IMR-90 (cell line): ENCODE results near the gene MECP2. TPM values are rescaled to one million over a fixed set of nuclear protein-coding genes. Genes with fewer than 3 reads are reported as not detected.

ENCODE experiments used
- ATAC-seq: fragments of 200-7000 bp; cut with Tn5 transposase; 2 replicates; pipeline ENCODE4 v1.9.1; 2020; ENCODE audit warnings: low read depth, mild to moderate bottlenecking, moderate library complexity
- BruUV-seq: library from RNA; stranded (reverse); fragments of 400-500 nt; replicated peaks from 2 replicates; lab custom pipeline; 2021; lab: Mats Ljungman, UMichigan
- CTCF ChIA-PET: fragments of 300-600 bp; formaldehyde crosslinking; extraction: SDS; loops from one replicate; lab custom pipeline; 2021; ENCODE audit warnings: antibody characterized with exemption; lab: Yijun Ruan, JAX
- POLR2A ChIA-PET: fragments of 300-600 bp; sonication (Branson Sonifier 250); formaldehyde crosslinking; loops from one replicate; lab custom pipeline; 2022; ENCODE audit warnings: antibody characterized with exemption; ENCODE audit not compliant: unreplicated experiment; lab: Charles Lee
- DNase-seq: peaks from one replicate; pipeline ENCODE4 v3.0.0; 2013
- H2AFZ ChIP-seq: replicated peaks from 2 replicates; pipeline ENCODE3; 2013; ENCODE audit warnings: low read length, mild to moderate bottlenecking; ENCODE audit not compliant: poor library complexity
- H2AK5ac ChIP-seq: 2 replicates; pipeline ENCODE4 v1.6.1; 2013; ENCODE audit warnings: low read depth, low read length, inconsistent platforms
- H2AK9ac ChIP-seq: replicated peaks from 2 replicates; pipeline ENCODE3; 2013; ENCODE audit warnings: mild to moderate bottlenecking, low read depth, low read length, moderate library complexity; ENCODE audit not compliant: poor library complexity
- H2BK120ac ChIP-seq: 2 replicates; pipeline ENCODE4 v1.6.1; 2013; ENCODE audit warnings: low read depth, low read length, inconsistent platforms
- H2BK15ac ChIP-seq: 3 replicates; pipeline ENCODE4 v1.6.1; 2013; ENCODE audit warnings: low read depth, low read length, inconsistent platforms
- H2BK20ac ChIP-seq: 2 replicates; pipeline ENCODE4 v1.6.1; 2013; ENCODE audit warnings: low read depth, mild to moderate bottlenecking, inconsistent platforms, low read length, moderate library complexity
- H2BK5ac ChIP-seq: 2 replicates; pipeline ENCODE4 v1.6.1; 2013; ENCODE audit warnings: mild to moderate bottlenecking, low read depth, low read length, inconsistent platforms; ENCODE audit not compliant: poor library complexity, severe bottlenecking
- H3K14ac ChIP-seq: replicated peaks from 2 replicates; pipeline ENCODE4 v1.6.1; 2013; ENCODE audit warnings: low read depth, low read length, inconsistent platforms
- H3K18ac ChIP-seq: 2 replicates; pipeline ENCODE4 v1.6.1; 2013; ENCODE audit warnings: low read depth, low read length, control low read depth
- H3K23ac ChIP-seq: 2 replicates; pipeline ENCODE4 v1.6.1; 2013; ENCODE audit warnings: low read depth, low read length, inconsistent platforms
- H3K27ac ChIP-seq: 2 replicates; pipeline ENCODE4 v1.5.1; 2013; ENCODE audit warnings: mild to moderate bottlenecking, control low read depth, low read length; ENCODE audit not compliant: insufficient read depth
- H3K27me3 ChIP-seq: 2 replicates; pipeline ENCODE4 v1.6.1; 2013; ENCODE audit warnings: low read length; ENCODE audit not compliant: control insufficient read depth, insufficient read depth
- H3K36me3 ChIP-seq: 2 replicates; pipeline ENCODE4 v1.6.1; 2013; ENCODE audit warnings: low read length, mixed read lengths; ENCODE audit not compliant: control insufficient read depth, insufficient read depth
- H3K4ac ChIP-seq: 2 replicates; pipeline ENCODE4 v1.6.1; 2013; ENCODE audit warnings: low read depth, low read length, inconsistent platforms
- H3K4me1 ChIP-seq: 2 replicates; pipeline ENCODE4 v1.6.1; 2013; ENCODE audit warnings: low read length, mixed read lengths; ENCODE audit not compliant: control insufficient read depth, insufficient read depth
- H3K4me2 ChIP-seq: 2 replicates; pipeline ENCODE4 v1.6.1; 2013; ENCODE audit warnings: low read depth, mild to moderate bottlenecking, control low read depth, low read length, moderate library complexity
- H3K4me3 ChIP-seq: 2 replicates; pipeline ENCODE4 v1.5.1; 2013; ENCODE audit warnings: low read depth, mild to moderate bottlenecking, control low read depth, low read length, moderate library complexity; ENCODE audit not compliant: insufficient read depth
- H3K56ac ChIP-seq: 2 replicates; pipeline ENCODE4 v1.6.1; 2013; ENCODE audit warnings: low read length, inconsistent platforms; ENCODE audit not compliant: insufficient read depth; ENCODE audit errors: extremely low read depth
- H3K79me1 ChIP-seq, 2 experiments: 2 replicates each; pipeline ENCODE4 v1.6.1; 2013; ENCODE audit warnings: low read length in 2 of 2, inconsistent platforms in 1 of 2, low read depth in 1 of 2
- H3K9ac ChIP-seq: 2 replicates; pipeline ENCODE4 v1.6.1; 2013; ENCODE audit warnings: low read depth, low read length, control low read depth
- H3K9me1 ChIP-seq: 2 replicates; pipeline ENCODE4 v1.6.1; 2013; ENCODE audit warnings: low read length, inconsistent platforms; ENCODE audit not compliant: insufficient read depth
- H3K9me3 ChIP-seq: 2 replicates; pipeline ENCODE4 v1.6.1; 2013; ENCODE audit warnings: low read length; ENCODE audit not compliant: control insufficient read depth, insufficient read depth
- H4K20me1 ChIP-seq: 2 replicates; pipeline ENCODE4 v1.6.1; 2013; ENCODE audit warnings: low read length, inconsistent platforms; ENCODE audit not compliant: insufficient read depth
- H4K5ac ChIP-seq: 2 replicates; pipeline ENCODE4 v1.6.1; 2013; ENCODE audit warnings: mild to moderate bottlenecking, low read depth, low read length, control low read depth
- H4K8ac ChIP-seq, 2 experiments: 2 replicates each; pipeline ENCODE4 v1.6.1; 2013; ENCODE audit warnings: low read depth in 2 of 2, low read length in 2 of 2, control low read depth in 1 of 2, inconsistent platforms in 1 of 2
- H4K91ac ChIP-seq: 2 replicates; pipeline ENCODE4 v1.6.1; 2013; ENCODE audit warnings: low read depth, low read length, inconsistent platforms; ENCODE audit not compliant: insufficient read depth
- BHLHE40 ChIP-seq: fragments of 150-350 bp; IDR thresholded peaks from 2 replicates; pipeline ENCODE4 v1.6.1; 2016; ENCODE audit warnings: mild to moderate bottlenecking, low read depth, low read length
- CEBPB ChIP-seq: IDR thresholded peaks from 2 replicates; pipeline ENCODE4 v1.6.1; 2012; ENCODE audit warnings: low read depth, low read length, improper control_type of control experiment
- CHD1 ChIP-seq: IDR thresholded peaks from 2 replicates; pipeline ENCODE4 v1.6.1; 2012; ENCODE audit warnings: low read depth, low read length, improper control_type of control experiment
- FOS ChIP-seq: fragments of 150-350 bp; IDR thresholded peaks from 2 replicates; pipeline ENCODE4 v1.6.1; 2016; ENCODE audit warnings: low read depth, low read length
- MAFK ChIP-seq: IDR thresholded peaks from 2 replicates; pipeline ENCODE4 v1.6.1; 2012; ENCODE audit warnings: low read depth, low read length, improper control_type of control experiment
- MAZ ChIP-seq: IDR thresholded peaks from 2 replicates; pipeline ENCODE4 v1.6.1; 2012; ENCODE audit warnings: low read depth, mild to moderate bottlenecking, low read length, improper control_type of control experiment, moderate library complexity, borderline replicate concordance
- MXI1 ChIP-seq: IDR thresholded peaks from 2 replicates; pipeline ENCODE4 v1.6.1; 2012; ENCODE audit warnings: low read depth, mild to moderate bottlenecking, low read length, moderate library complexity, borderline replicate concordance
- NFE2L2 ChIP-seq: fragments of 150-350 bp; IDR thresholded peaks from 2 replicates; pipeline ENCODE4 v1.6.1; 2016; ENCODE audit warnings: low read depth, mild to moderate bottlenecking, low read length
- POLR2A ChIP-seq: IDR thresholded peaks from 2 replicates; pipeline ENCODE4 v1.6.1; 2012; ENCODE audit warnings: mild to moderate bottlenecking, low read depth, low read length
- RAD21 ChIP-seq: IDR thresholded peaks from 2 replicates; pipeline ENCODE4 v1.6.1; 2012; ENCODE audit warnings: low read length, improper control_type of control experiment
- RCOR1 ChIP-seq: IDR thresholded peaks from 2 replicates; pipeline ENCODE4 v1.6.1; 2012; ENCODE audit warnings: mild to moderate bottlenecking, low read length, improper control_type of control experiment; ENCODE audit not compliant: insufficient replicate concordance
- RFX5 ChIP-seq: IDR thresholded peaks from 2 replicates; pipeline ENCODE4 v1.8.0; 2012; ENCODE audit warnings: low read depth, mild to moderate bottlenecking, low read length, moderate library complexity
- SMC3 ChIP-seq: fragments of 150-350 bp; IDR thresholded peaks from 2 replicates; pipeline ENCODE4 v1.6.1; 2016; ENCODE audit warnings: low read depth, mild to moderate bottlenecking, antibody characterized with exemption, low read length, moderate library complexity
- WGBS, 2 experiments: methylation state at CpG; one replicate each; pipeline versions ENCODE4 v1.1.5 to v1.1.7; 2013; ENCODE audit warnings: missing lambda C conversion rate in 2 of 2; ENCODE audit not compliant: insufficient read length in 1 of 2; ENCODE audit errors: extremely low coverage in 2 of 2; 5-methylcytosine and 5-hydroxymethylcytosine counted together
- dilution Hi-C: fragments of 300-500 bp; cut with HindIII; formaldehyde crosslinking; loops from one replicate; pipeline ENCODE4 v1.14.3; 2018; ENCODE audit warnings: low sequenced_read_pairs; ENCODE audit not compliant: unreplicated experiment
- in situ Hi-C: fragments of 300-500 bp; cut with MboI; formaldehyde crosslinking; loops from 3 replicates; pipeline ENCODE4 v1.14.3; 2019; ENCODE audit warnings: low sequenced_read_pairs, inconsistent platforms, mixed read lengths
- intact Hi-C: fragments of 100-400 bp; cut with micrococcal nuclease; formaldehyde crosslinking; loops from 2 replicates; pipeline ENCODE4 v1.10.0; 2022
- polyA plus RNA-seq, 3 experiments: library from polyadenylated mRNA; depleted of rRNA; stranded (reverse); fragments of >200 nt; gene quantifications; 2 replicates each; pipeline ENCODE4 v1.2.3, GENCODE V29; 2012; ENCODE audit warnings: low replicate concordance in 1 of 3
- total RNA-seq: library from RNA; depleted of rRNA; stranded (reverse); fragments of >200 nt; gene quantifications from 2 replicates; pipeline ENCODE4 v1.2.3, GENCODE V29; 2012
- TF ChIP-seq, protein P1 (sequence below): fragments of 150-350 bp; IDR thresholded peaks from 2 replicates; pipeline ENCODE4 v1.6.1; 2017; ENCODE audit warnings: mild to moderate bottlenecking, antibody characterized with exemption, low read length, low read depth
- TF ChIP-seq, protein P2 (sequence below): conservative IDR thresholded peaks from 2 replicates; pipeline ENCODE4 v1.5.1; 2012; ENCODE audit warnings: mild to moderate bottlenecking, low read depth, low read length, improper control_type of control experiment
- TF ChIP-seq, protein P3 (sequence below): fragments of 150-350 bp; IDR thresholded peaks from 2 replicates; pipeline ENCODE4 v1.6.1; 2016; ENCODE audit warnings: low read depth, mild to moderate bottlenecking, low read length, moderate library complexity, borderline replicate concordance

The MECP2 gene
- total and polyA plus RNA-seq, 2 of the 4 experiments (the other 2 are of a cell fraction), result 8.4 to 10.1 TPM

DNA sequence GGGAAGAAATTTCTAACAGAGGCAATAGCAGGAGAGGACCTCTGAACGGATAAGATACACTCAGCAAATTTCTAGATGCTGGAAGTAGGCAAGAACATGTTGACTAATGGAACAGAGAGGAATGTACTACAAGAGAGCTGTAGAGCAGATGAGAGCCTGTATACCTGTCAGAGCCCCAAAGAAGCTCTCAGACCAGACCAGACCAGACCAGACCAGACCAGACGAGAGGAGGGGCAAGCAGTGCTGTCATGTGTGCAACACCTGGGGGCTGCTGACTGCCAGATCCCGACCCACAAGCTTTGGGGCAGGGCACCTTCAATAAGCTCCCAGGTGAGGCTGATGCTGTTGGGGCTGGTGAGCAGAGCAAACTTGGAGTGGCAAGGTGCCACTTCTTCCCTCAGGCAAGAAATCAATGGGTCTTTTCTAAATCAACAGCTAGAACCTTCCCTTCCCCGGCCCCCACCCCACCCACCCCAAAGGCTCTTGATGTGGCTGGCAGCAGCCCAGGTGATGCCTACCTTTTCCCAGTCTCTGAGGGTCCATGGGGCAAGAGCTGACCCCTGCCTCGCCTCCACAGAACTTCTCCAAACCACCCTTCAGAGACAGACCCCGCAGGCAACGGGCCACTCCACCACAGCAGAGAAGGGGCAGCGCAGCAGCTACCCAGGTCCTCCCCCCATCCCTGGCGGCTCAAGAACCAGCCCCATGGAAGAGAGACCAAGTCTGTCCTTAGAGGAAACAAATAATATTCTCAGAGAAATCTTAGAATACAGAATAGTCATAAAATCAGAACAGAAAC is 32.7 kb downstream of the MECP2 start:
- TF ChIP-seq NFE2L2, result no peak
- no peak for TF ChIP-seq FOS
- TF ChIP-seq POLR2A, result no peak
- TF ChIP-seq, protein P1, sequence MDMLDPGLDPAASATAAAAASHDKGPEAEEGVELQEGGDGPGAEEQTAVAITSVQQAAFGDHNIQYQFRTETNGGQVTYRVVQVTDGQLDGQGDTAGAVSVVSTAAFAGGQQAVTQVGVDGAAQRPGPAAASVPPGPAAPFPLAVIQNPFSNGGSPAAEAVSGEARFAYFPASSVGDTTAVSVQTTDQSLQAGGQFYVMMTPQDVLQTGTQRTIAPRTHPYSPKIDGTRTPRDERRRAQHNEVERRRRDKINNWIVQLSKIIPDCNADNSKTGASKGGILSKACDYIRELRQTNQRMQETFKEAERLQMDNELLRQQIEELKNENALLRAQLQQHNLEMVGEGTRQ, result no peak
- TF ChIP-seq CHD1, result no peak
- TF ChIP-seq SMC3, result no peak
- TF ChIP-seq RCOR1, result no peak
- no peak for TF ChIP-seq CEBPB
- TF ChIP-seq RAD21, result no peak
- no peak for TF ChIP-seq RFX5
- no peak for TF ChIP-seq MXI1
- TF ChIP-seq, protein P2, sequence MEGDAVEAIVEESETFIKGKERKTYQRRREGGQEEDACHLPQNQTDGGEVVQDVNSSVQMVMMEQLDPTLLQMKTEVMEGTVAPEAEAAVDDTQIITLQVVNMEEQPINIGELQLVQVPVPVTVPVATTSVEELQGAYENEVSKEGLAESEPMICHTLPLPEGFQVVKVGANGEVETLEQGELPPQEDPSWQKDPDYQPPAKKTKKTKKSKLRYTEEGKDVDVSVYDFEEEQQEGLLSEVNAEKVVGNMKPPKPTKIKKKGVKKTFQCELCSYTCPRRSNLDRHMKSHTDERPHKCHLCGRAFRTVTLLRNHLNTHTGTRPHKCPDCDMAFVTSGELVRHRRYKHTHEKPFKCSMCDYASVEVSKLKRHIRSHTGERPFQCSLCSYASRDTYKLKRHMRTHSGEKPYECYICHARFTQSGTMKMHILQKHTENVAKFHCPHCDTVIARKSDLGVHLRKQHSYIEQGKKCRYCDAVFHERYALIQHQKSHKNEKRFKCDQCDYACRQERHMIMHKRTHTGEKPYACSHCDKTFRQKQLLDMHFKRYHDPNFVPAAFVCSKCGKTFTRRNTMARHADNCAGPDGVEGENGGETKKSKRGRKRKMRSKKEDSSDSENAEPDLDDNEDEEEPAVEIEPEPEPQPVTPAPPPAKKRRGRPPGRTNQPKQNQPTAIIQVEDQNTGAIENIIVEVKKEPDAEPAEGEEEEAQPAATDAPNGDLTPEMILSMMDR, result no peak
- no peak for TF ChIP-seq MAFK
- TF ChIP-seq, protein P3, sequence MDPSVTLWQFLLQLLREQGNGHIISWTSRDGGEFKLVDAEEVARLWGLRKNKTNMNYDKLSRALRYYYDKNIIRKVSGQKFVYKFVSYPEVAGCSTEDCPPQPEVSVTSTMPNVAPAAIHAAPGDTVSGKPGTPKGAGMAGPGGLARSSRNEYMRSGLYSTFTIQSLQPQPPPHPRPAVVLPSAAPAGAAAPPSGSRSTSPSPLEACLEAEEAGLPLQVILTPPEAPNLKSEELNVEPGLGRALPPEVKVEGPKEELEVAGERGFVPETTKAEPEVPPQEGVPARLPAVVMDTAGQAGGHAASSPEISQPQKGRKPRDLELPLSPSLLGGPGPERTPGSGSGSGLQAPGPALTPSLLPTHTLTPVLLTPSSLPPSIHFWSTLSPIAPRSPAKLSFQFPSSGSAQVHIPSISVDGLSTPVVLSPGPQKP, result no peak
- no peak for TF ChIP-seq BHLHE40
- TF ChIP-seq MAZ, result no peak
- H3K9me1 ChIP-seq, result no peaks in the 10 kb centered on the region
- no peak overlapping the region for H3K4me3 ChIP-seq
- H2BK15ac ChIP-seq, result no peak overlapping the region
- H3K9me3 ChIP-seq, result no peaks in the 10 kb centered on the region
- dilution Hi-C loops (no loop called here), in situ Hi-C loops (no loop called here), intact Hi-C loops (no loop called here)
- no peak overlapping the region for H3K4me2 ChIP-seq
- H2BK5ac ChIP-seq, result no peak overlapping the region
- no peak overlapping the region for H4K91ac ChIP-seq
- no peak overlapping the region for H2BK120ac ChIP-seq
- CTCF ChIA-PET, result no interaction called here
- H3K23ac ChIP-seq, result no peak overlapping the region
- no peak overlapping the region for H3K18ac ChIP-seq
- BruUV-seq, result no TSS peak
- no peak overlapping the region for H3K9ac ChIP-seq
- H3K27me3 ChIP-seq, result no peaks in the 10 kb centered on the region
- H3K36me3 ChIP-seq, result no peaks in the 10 kb centered on the region
- no peak overlapping the region for H4K5ac ChIP-seq
- H4K20me1 ChIP-seq, result peaks cover 75% of the 10 kb centered on the region
- no peak overlapping the region for H2BK20ac ChIP-seq
- POLR2A ChIA-PET, result no interaction called here
- DNase-seq, result no peak
- H2AK9ac ChIP-seq, result no peak overlapping the region
- no peak overlapping the region for H3K4ac ChIP-seq
- peaks cover 2% of the 10 kb centered on the region for H3K4me1 ChIP-seq
- H3K56ac ChIP-seq, result no peak overlapping the region
- H4K8ac ChIP-seq, result no peak overlapping the region
- no peak overlapping the region for H3K27ac ChIP-seq
- H3K14ac ChIP-seq, result no peak overlapping the region
- ATAC-seq, result no peak
- 53% methylated on average over 3 of the region's 9 CpGs; no CpG with 5 or more reads in 1 of the 2 experiments for WGBS, 2 experiments
- no peak overlapping the region for H2AK5ac ChIP-seq
- H2AFZ ChIP-seq, result no peak overlapping the region
- peaks cover 5 to 45% of the 10 kb centered on the region in 2 experiments for H3K79me1 ChIP-seq
